Keratinocyte (primary cell): Measurements from ENCODE around the gene CDC14B. TPM values are rescaled to one million over a fixed set of nuclear protein-coding genes. Genes with fewer than 3 reads are reported as not detected.

ENCODE experiments used
- DNase-seq: peaks from one replicate; pipeline ENCODE4 v3.0.0-alpha.2; 2011; ENCODE audit warnings: low read depth, missing footprints, low spot score
- FAIRE-seq: peaks from 2 replicates; lab custom pipeline; 2011; peaks lifted over from hg19 to GRCh38; lab: Jason Lieb, UNC
- H2AFZ ChIP-seq: 2 replicates; pipeline ENCODE4 v1.6.0; 2012; ENCODE audit warnings: low read length, control low read depth, inconsistent platforms; ENCODE audit not compliant: control insufficient read depth
- H3K27ac ChIP-seq: 2 replicates; pipeline ENCODE4 v1.5.1; 2011; ENCODE audit warnings: low read length; ENCODE audit not compliant: control insufficient read depth, insufficient read depth
- H3K27me3 ChIP-seq: 3 replicates; pipeline ENCODE4 v1.6.0; 2011; ENCODE audit warnings: low read length; ENCODE audit not compliant: control insufficient read depth, insufficient read depth; ENCODE audit errors: extremely low read depth
- H3K36me3 ChIP-seq, 2 experiments: 2 replicates in 1 of 2; 3 replicates in 1 of 2; pipeline ENCODE4 v1.5.1; 2011; ENCODE audit warnings: low read length in 2 of 2, mild to moderate bottlenecking in 1 of 2; ENCODE audit not compliant: control insufficient read depth in 2 of 2, insufficient read depth in 2 of 2; ENCODE audit errors: extremely low read depth in 1 of 2
- H3K4me1 ChIP-seq: 3 replicates; pipeline ENCODE4 v1.5.1; 2011; ENCODE audit warnings: low read length; ENCODE audit not compliant: control insufficient read depth, insufficient read depth; ENCODE audit errors: extremely low read depth
- H3K4me2 ChIP-seq: 3 replicates; pipeline ENCODE4 v1.6.0; 2011; ENCODE audit warnings: low read depth, low read length; ENCODE audit not compliant: control insufficient read depth, insufficient read depth; ENCODE audit errors: extremely low read depth
- H3K4me3 ChIP-seq, 3 experiments: fragments of 200-600 bp in 1 of 3; sonication (generic) in 1 of 3; 2 replicates in 2 of 3; 3 replicates in 1 of 3; pipeline ENCODE4 v1.5.1; 2011 to 2016; ENCODE audit warnings: low read length in 3 of 3, mild to moderate bottlenecking in 3 of 3, control low read depth in 2 of 3, inconsistent platforms in 1 of 3, low read depth in 1 of 3, mixed read lengths in 1 of 3, mixed run types in 1 of 3, moderate library complexity in 1 of 3; ENCODE audit not compliant: control insufficient read depth in 2 of 3, insufficient read depth in 2 of 3; ENCODE audit errors: extremely low read depth in 1 of 3
- H3K79me2 ChIP-seq: 2 replicates; pipeline ENCODE4 v1.6.0; 2012; ENCODE audit warnings: low read length; ENCODE audit not compliant: control insufficient read depth, insufficient read depth
- H3K9ac ChIP-seq: 3 replicates; pipeline ENCODE4 v1.6.0; 2011; ENCODE audit warnings: low read length; ENCODE audit not compliant: control insufficient read depth, insufficient read depth; ENCODE audit errors: extremely low read depth
- H3K9me1 ChIP-seq: 3 replicates; pipeline ENCODE4 v1.6.0; 2011; ENCODE audit warnings: low read length; ENCODE audit not compliant: control insufficient read depth, insufficient read depth; ENCODE audit errors: extremely low read depth
- H3K9me3 ChIP-seq: 2 replicates; pipeline ENCODE4 v1.5.1; 2012; ENCODE audit warnings: low read depth, low read length; ENCODE audit not compliant: control insufficient read depth
- H4K20me1 ChIP-seq: 3 replicates; pipeline ENCODE4 v1.6.0; 2011; ENCODE audit warnings: low read length; ENCODE audit not compliant: control insufficient read depth, insufficient read depth; ENCODE audit errors: extremely low read depth
- CTCF ChIP-seq, 3 experiments: IDR thresholded peaks in 1 of 3; conservative IDR thresholded peaks in 1 of 3; optimal IDR thresholded peaks in 1 of 3; 2 replicates in 2 of 3; 3 replicates in 1 of 3; pipeline versions ENCODE3 to v1.5.1; 2011; ENCODE audit warnings: low read length in 3 of 3, mild to moderate bottlenecking in 3 of 3, moderate library complexity in 2 of 3, control low read depth in 1 of 3, inconsistent platforms in 1 of 3; ENCODE audit not compliant: insufficient read depth in 2 of 3; ENCODE audit errors: extremely low read depth in 1 of 3
- EZH2 ChIP-seq: IDR thresholded peaks from one replicate; pipeline ENCODE4 v1.6.1; 2012; ENCODE audit warnings: inconsistent platforms, mild to moderate bottlenecking, low read length, moderate library complexity
- dilution Hi-C: fragments of 300-500 bp; cut with MboI; formaldehyde crosslinking; loops from one replicate; pipeline ENCODE4 v1.7.0; 2020; ENCODE audit warnings: low sequenced_read_pairs; ENCODE audit not compliant: extremely low pct_ligation_motif_present
- polyA plus RNA-seq, 5 experiments: library from polyadenylated mRNA; depleted of rRNA in 3 of 5; stranded (reverse) in 3 of 5; stranded (forward) in 1 of 5; unstranded in 1 of 5; fragments of >200 nt; gene quantifications; 1 replicate in 1 of 5; 2 replicates in 3 of 5; 3 replicates in 1 of 5; pipeline versions ENCODE4 v1.2.1 to v1.2.3, GENCODE V29; 2011 to 2012; ENCODE audit warnings: missing spikeins in 2 of 5, low read depth in 1 of 5, low replicate concordance in 1 of 5

CDC14B gene
- polyA plus RNA-seq, 1 donor (not counting 4 experiments of a cell fraction or from before 2014, with no cell fraction given), result 7.5 TPM

- Histone ChIP-seq H3K4me2 (no peak overlapping the region), H2AFZ (no peak overlapping the region), H3K4me3 (no peak overlapping the region), H3K4me1 (peaks cover 17% of the 10 kb centered on the region), H3K79me2 (peaks cover 26% of the 10 kb centered on the region), H3K27me3 (no peaks in the 10 kb centered on the region), H3K36me3 (no peaks in the 10 kb centered on the region), H4K20me1 (no peaks in the 10 kb centered on the region), H3K9me3 (no peaks in the 10 kb centered on the region), H3K27ac (no peak overlapping the region), H3K9me1 (no peaks in the 10 kb centered on the region), H3K9ac (no peak overlapping the region)
- TF ChIP-seq EZH2 (no peak), CTCF (optimal IDR thresholded peaks at IDR 0.05 in 1 of 3, IDR thresholded peaks at IDR 0.05 in 1 of 3, conservative IDR thresholded peaks at IDR 0.05 in 1 of 3; ENCODE audit: extremely low read depth in 1 of 3, insufficient read depth in 2 of 3, low read length in 3 of 3) (no peak)
- DNase-seq (no peak), FAIRE-seq (no peak)
- dilution Hi-C loops, result no loop called here
Measured at GRCh38 chr9:96612966-96613589, 6.6 kb downstream of the CDC14B start.

GRCh38 chr9:96612105-96612965 lies 7.3 kb downstream of the CDC14B start:
- no peak overlapping the region for H3K4me3 ChIP-seq
- no peaks in the 10 kb centered on the region for H3K27me3 ChIP-seq
- dilution Hi-C loops, result no loop called here
- H3K9ac ChIP-seq, result no peak overlapping the region
- no peaks in the 10 kb centered on the region for H3K36me3 ChIP-seq
- TF ChIP-seq CTCF (optimal IDR thresholded peaks at IDR 0.05 in 1 of 3, IDR thresholded peaks at IDR 0.05 in 1 of 3, conservative IDR thresholded peaks at IDR 0.05 in 1 of 3; ENCODE audit: extremely low read depth in 1 of 3, insufficient read depth in 2 of 3, low read length in 3 of 3), result no peak
- no peak for TF ChIP-seq EZH2
- H4K20me1 ChIP-seq, result no peaks in the 10 kb centered on the region
- H3K9me3 ChIP-seq, result no peaks in the 10 kb centered on the region
- peaks cover 24% of the 10 kb centered on the region for H3K79me2 ChIP-seq
- peak; percentile 94 for FAIRE-seq
- H3K4me1 ChIP-seq, result peaks cover 14% of the 10 kb centered on the region
- no peak overlapping the region for H3K27ac ChIP-seq
- H2AFZ ChIP-seq, result peak overlapping the region; percentile 10
- H3K9me1 ChIP-seq, result no peaks in the 10 kb centered on the region
- DNase-seq, result peak; percentile 13
- peak overlapping the region; percentile 55 for H3K4me2 ChIP-seq
